ENCODE measurements around the gene FOXD3. TPM values are rescaled to one million over a fixed set of nuclear protein-coding genes. Genes with fewer than 3 reads are reported as not detected.

Gene FOXD3
- total and polyA plus RNA-seq, 2 experiments from 2014 or later, result 13.8 to 49.0 TPM

DNA sequence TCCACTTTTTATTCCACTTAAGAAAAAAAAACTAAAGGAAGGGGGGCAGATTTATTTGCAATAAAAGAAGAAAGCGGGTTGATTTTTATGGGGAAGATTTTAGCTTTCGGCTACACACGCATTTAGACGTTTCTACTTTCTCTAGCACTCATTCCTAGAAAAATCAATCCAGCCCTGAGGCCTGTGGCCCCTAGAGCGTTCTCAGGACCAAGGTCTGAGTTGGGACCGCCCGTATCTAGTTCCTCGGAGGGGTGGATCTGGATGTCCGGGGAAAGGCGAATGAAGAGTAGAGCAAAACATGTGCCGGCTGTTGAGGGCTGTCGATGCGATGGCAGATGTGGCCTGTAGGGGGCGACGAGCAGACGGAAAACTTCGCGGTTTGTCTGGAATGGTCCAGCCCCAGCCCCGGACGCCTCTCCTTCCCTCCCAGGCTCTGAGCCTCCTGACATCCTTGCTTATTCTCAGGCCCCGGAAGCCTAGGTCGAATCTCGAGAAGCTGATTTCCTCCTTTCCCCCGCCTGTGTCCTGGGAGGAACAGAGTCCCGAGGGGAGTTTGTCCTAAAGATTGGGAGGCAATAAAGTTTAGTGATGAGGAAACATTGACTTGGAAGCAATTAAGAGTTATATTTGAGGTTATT is 5.2 kb downstream of the FOXD3 start (continued):
- TF ChIP-seq ZNF462 (CRISPR knock-in tag; IDR thresholded peaks at IDR 0.05) (no peak), STAT1 (IDR thresholded peaks at IDR 0.05; ENCODE audit: unreplicated experiment) (no peak), NANOG (IDR thresholded peaks at IDR 0.05; ENCODE audit: borderline replicate concordance) (no peak), ZNF114 (CRISPR knock-in tag; IDR thresholded peaks at IDR 0.05) (no peak), ETS1 (IDR thresholded peaks at IDR 0.05) (no peak), EZH2 (IDR thresholded peaks at IDR 0.05; ENCODE audit: low read depth, unreplicated experiment) (no peak)

- peaks cover 7% of the 10 kb centered on the region; the same call in 1 of the 2 replicates for H3F3A ChIP-seq (replicated peaks; ENCODE audit: low read depth)
- H3K4me2 ChIP-seq, result peak overlapping the region; percentile 82
- H3K4me3 ChIP-seq, result peak overlapping the region; percentile 54
- no peak overlapping the region for H2AFZ ChIP-seq
- Mint-ChIP-seq H3K27ac (no peak overlapping the region), H3K27me3 (ENCODE audit: insufficient read depth, low read depth, poor library complexity) (peaks cover 66% of the 10 kb centered on the region), H3K9me3 (peaks cover 4% of the 10 kb centered on the region; the same call in 1 of the 3 replicates), H3K4me3 (peak overlapping the region; percentile 96), H3K4me1 (peaks cover 53% of the 10 kb centered on the region), H3K36me3 (ENCODE audit: low read depth) (peaks cover 16% of the 10 kb centered on the region)
- peaks cover 10% of the 10 kb centered on the region for H3K79me2 ChIP-seq (replicated peaks; ENCODE audit: insufficient read depth)
- no peaks in the 10 kb centered on the region for H3K36me3 ChIP-seq (ENCODE audit: insufficient read depth)
- H3K4me1 ChIP-seq (ENCODE audit: insufficient read depth), result peaks cover 58% of the 10 kb centered on the region
- no peak overlapping the region for H3K27ac ChIP-seq (ENCODE audit: low read depth)
- no peaks in the 10 kb centered on the region for H4K20me1 ChIP-seq (replicated peaks; ENCODE audit: insufficient read depth)
- H3K9me2 ChIP-seq (ENCODE audit: insufficient read depth), result no peaks in the 10 kb centered on the region
- no peak for ATAC-seq
- peak; percentile 53 for DNase-seq (ENCODE audit: low spot score)
- H3K27me3 ChIP-seq (ENCODE audit: insufficient read depth), result peaks cover 90% of the 10 kb centered on the region
- TF ChIP-seq CREB1 (CRISPR knock-in tag; IDR thresholded peaks at IDR 0.05; ENCODE audit: low read depth) (no peak), EZH2phosphoT487 (IDR thresholded peaks at IDR 0.05; ENCODE audit: unreplicated experiment) (no peak), REST (IDR thresholded peaks at IDR 0.05; ENCODE audit: unreplicated experiment) (no peak), JUNB (IDR thresholded peaks at IDR 0.05; ENCODE audit: unreplicated experiment) (no peak), ETS1 (IDR thresholded peaks at IDR 0.05) (no peak), STAT1 (IDR thresholded peaks at IDR 0.05; ENCODE audit: unreplicated experiment) (no peak)
These were observed 5.8 kb downstream of the FOXD3 start for GRCh38 chr1:63328122-63328521.
